K562 (cell line): ENCODE data around the gene C10orf71. TPM values are rescaled to one million over a fixed set of nuclear protein-coding genes. Genes with fewer than 3 reads are reported as not detected.

ENCODE experiments used
- ATAC-seq: fragments of 200-7000 bp; cut with Tn5 transposase; 3 replicates; pipeline ENCODE4 v1.9.1; 2020; ENCODE audit warnings: moderate library complexity
- BruUV-seq: library from RNA; stranded (reverse); fragments of 400-500 nt; replicated peaks from 2 replicates; lab custom pipeline; 2021; lab: Mats Ljungman, UMichigan
- CTCF ChIA-PET: fragments of 300-600 bp; formaldehyde crosslinking; extraction: SDS; loops from one replicate; lab custom pipeline; 2021; ENCODE audit warnings: low intra/inter-chr PET ratio; lab: Yijun Ruan, JAX
- POLR2A ChIA-PET: fragments of 300-600, 350-650 bp; sonication (Branson Sonifier 250); formaldehyde crosslinking; extraction: SDS; loops from one replicate; lab custom pipeline; 2021; ENCODE audit warnings: antibody characterized with exemption, inconsistent platforms; lab: Yijun Ruan, JAX
- DNase-seq, 4 experiments: peaks; one replicate each; pipeline versions ENCODE4 v3.0.0 to v3.0.0-alpha.2; 2011 to 2018; ENCODE audit warnings: low spot score in 3 of 4, mixed read lengths in 3 of 4; ENCODE audit errors: extremely low read depth in 1 of 4
- FAIRE-seq: peaks from 2 replicates; lab custom pipeline; 2011; peaks lifted over from hg19 to GRCh38; lab: Jason Lieb, UNC
- H2AFZ ChIP-seq: 2 replicates; pipeline ENCODE4 v1.6.0; 2011; ENCODE audit warnings: low read depth, low read length, control low read depth, inconsistent platforms
- H3K27ac ChIP-seq: fragments of 200-600 bp; 3 replicates; pipeline ENCODE4 v1.8.0; 2011; ENCODE audit warnings: low read depth, mild to moderate bottlenecking, control low read depth, inconsistent platforms, low read length, moderate library complexity, mixed read lengths; ENCODE audit errors: extremely low read depth
- H3K27me3 ChIP-seq, 2 experiments: fragments of 300-600 bp in 1 of 2; 2 replicates in 1 of 2; 3 replicates in 1 of 2; pipeline versions ENCODE4 v1.6.0 to v1.8.0; 2011; ENCODE audit warnings: inconsistent platforms in 2 of 2, low read length in 2 of 2, mild to moderate bottlenecking in 1 of 2, mixed read lengths in 1 of 2, moderate library complexity in 1 of 2; ENCODE audit not compliant: control insufficient read depth in 2 of 2, insufficient read depth in 2 of 2
- H3K36me3 ChIP-seq: fragments of 300-600 bp; 3 replicates; pipeline ENCODE4 v1.8.0; 2011; ENCODE audit warnings: mild to moderate bottlenecking, low read length, inconsistent platforms; ENCODE audit not compliant: control insufficient read depth, insufficient read depth
- H3K4me1 ChIP-seq, 2 experiments: fragments of 200-600 bp in 1 of 2; replicated peaks in 1 of 2; 2 replicates in 1 of 2; 3 replicates in 1 of 2; pipeline versions ENCODE4 v1.5.1 to v1.8.0; 2011; ENCODE audit warnings: inconsistent platforms in 2 of 2, low read length in 2 of 2, mild to moderate bottlenecking in 1 of 2, mixed read lengths in 1 of 2, moderate library complexity in 1 of 2; ENCODE audit not compliant: control insufficient read depth in 2 of 2, insufficient read depth in 2 of 2
- H3K4me2 ChIP-seq: 2 replicates; pipeline ENCODE4 v1.6.1; 2011; ENCODE audit warnings: low read length, control low read depth, inconsistent platforms, mixed read lengths; ENCODE audit not compliant: insufficient read depth
- H3K4me3 ChIP-seq: fragments of 200-600 bp; sonication (generic), shearing (Covaris generic); 2 replicates; pipeline ENCODE4 v1.5.1; 2016; ENCODE audit warnings: control low read depth, inconsistent platforms
- H3K79me2 ChIP-seq: fragments of 200-600 bp; 3 replicates; pipeline ENCODE4 v1.8.0; 2011; ENCODE audit warnings: low read length, inconsistent platforms; ENCODE audit not compliant: control insufficient read depth, insufficient read depth
- H3K9ac ChIP-seq, 2 experiments: 2 replicates each; pipeline versions ENCODE4 v1.6.0 to v1.6.1; 2011; ENCODE audit warnings: low read depth in 2 of 2, low read length in 2 of 2, control low read depth in 1 of 2, inconsistent platforms in 1 of 2, mild to moderate bottlenecking in 1 of 2, mixed read lengths in 1 of 2; ENCODE audit not compliant: insufficient read depth in 1 of 2
- H3K9me1 ChIP-seq: one replicate; pipeline ENCODE4 v1.6.0; 2011; ENCODE audit warnings: inconsistent platforms, mild to moderate bottlenecking, low read length, moderate library complexity; ENCODE audit not compliant: control insufficient read depth, insufficient read depth
- H3K9me3 ChIP-seq: replicated peaks from 2 replicates; pipeline ENCODE4 v1.5.1; 2011; ENCODE audit warnings: low read depth, low read length, inconsistent platforms; ENCODE audit not compliant: control insufficient read depth, insufficient read depth
- H4K20me1 ChIP-seq: replicated peaks from 2 replicates; pipeline ENCODE4 v1.6.1; 2011; ENCODE audit warnings: low read length, inconsistent platforms, mixed read lengths; ENCODE audit not compliant: control insufficient read depth, insufficient read depth
- ETV5 ChIP-seq: sonication (generic); formaldehyde crosslinking; IDR thresholded peaks from 2 replicates; pipeline ENCODE4 v1.4.0; 2020; ENCODE audit warnings: low read depth, mild to moderate bottlenecking, missing genetic modification reagents
- FIP1L1 ChIP-seq: fragments of 200-400 bp; formaldehyde crosslinking; IDR thresholded peaks from 2 replicates; pipeline ENCODE4 v1.6.1; 2018; ENCODE audit warnings: mild to moderate bottlenecking, low read depth, low read length; ENCODE audit not compliant: poor library complexity, severe bottlenecking
- ILK ChIP-seq: fragments of 450-650 bp; IDR thresholded peaks from 2 replicates; pipeline ENCODE4 v1.6.1; 2016; ENCODE audit warnings: missing genetic modification characterization, low read depth, mild to moderate bottlenecking, missing compliant biosample characterization, moderate library complexity, borderline replicate concordance
- LEF1 ChIP-seq: fragments of 450-650 bp; IDR thresholded peaks from 2 replicates; pipeline ENCODE4 v1.6.1; 2016; ENCODE audit warnings: mild to moderate bottlenecking
- POLR3A ChIP-seq: IDR thresholded peaks from 2 replicates; pipeline ENCODE4 v1.6.1; 2011; ENCODE audit warnings: borderline replicate concordance, mild to moderate bottlenecking, moderate library complexity; ENCODE audit not compliant: insufficient read length, insufficient read depth; ENCODE audit errors: extremely low read depth
- SMARCA4 ChIP-seq: fragments of 450-650 bp; IDR thresholded peaks from 2 replicates; pipeline ENCODE4 v1.6.1; 2016
- SREBF1 ChIP-seq: fragments of 150-350 bp; IDR thresholded peaks from 2 replicates; pipeline ENCODE4 v1.6.1; 2014; ENCODE audit warnings: antibody characterized with exemption, low read depth, low read length, borderline replicate concordance
- ZFP1 ChIP-seq: fragments of 450-650 bp; formaldehyde crosslinking; IDR thresholded peaks from 2 replicates; pipeline ENCODE4 v1.4.0; 2020; ENCODE audit warnings: mild to moderate bottlenecking, mixed read lengths
- ZNF408 ChIP-seq: fragments of 250-450 bp; sonication (Bioruptor Pico); IDR thresholded peaks from 2 replicates; pipeline ENCODE4 v1.4.0; 2020; ENCODE audit warnings: low read depth, mild to moderate bottlenecking, moderate library complexity
- WGBS: fragments of 100-300 bp; shearing (Covaris generic); methylation state at CpG from one replicate; pipeline ENCODE4 v1.1.6; 2016; ENCODE audit warnings: low coverage, mixed read lengths; ENCODE audit not compliant: insufficient coverage; ENCODE audit errors: missing lambda C conversion rate; 5-methylcytosine and 5-hydroxymethylcytosine counted together
- in situ Hi-C: fragments of 300-500 bp; cut with MboI; formaldehyde crosslinking; loops from 4 replicates; pipeline ENCODE4 v1.15.0; 2018; ENCODE audit warnings: inconsistent platforms, mixed read lengths
- intact Hi-C: fragments of 100-400 bp; cut with micrococcal nuclease; formaldehyde crosslinking; loops from 2 replicates; pipeline ENCODE4 v1.14.2; 2022
- polyA plus RNA-seq, 8 experiments: library from polyadenylated mRNA; depleted of rRNA in 4 of 8; stranded (reverse) in 5 of 8; unstranded in 3 of 8; fragments of >200 nt; fragmentation: Nextera tagmentation in 2 of 8; fragmentation: Illumina TruSeq in 1 of 8; extraction: Ambion mirVana in 2 of 8; extraction: Trizol in 1 of 8; gene quantifications; 2 replicates each; pipeline versions ENCODE4 v1.2.1 to v1.2.3, GENCODE V29; 2011 to 2014; ENCODE audit warnings: inconsistent platforms in 1 of 8, missing spikeins in 1 of 8
- total RNA-seq, 7 experiments: library from RNA; depleted of rRNA in 6 of 7; stranded (reverse); fragments of >200 nt in 6 of 7; fragmentation: Illumina TruSeq in 2 of 7; extraction: Trizol in 2 of 7; gene quantifications; 2 replicates each; pipeline versions ENCODE4 v1.2.1 to v1.2.3, GENCODE V29; 2011 to 2021; ENCODE audit warnings: low replicate concordance in 1 of 7
- TF ChIP-seq, protein P1 (sequence below), 2 experiments: fragments of 450-650 bp; IDR thresholded peaks; 2 replicates each; pipeline ENCODE4 v1.6.1; 2018; ENCODE audit warnings: mild to moderate bottlenecking in 2 of 2, low read depth in 1 of 2; ENCODE audit not compliant: partially characterized antibody in 2 of 2
- TF ChIP-seq, protein P2 (sequence below), 2 experiments: fragments of 250-450 bp in 1 of 2; fragments of 450-650 bp in 1 of 2; sonication (Bioruptor Pico) in 1 of 2; IDR thresholded peaks; 2 replicates each; pipeline versions ENCODE4 v1.6.1 to v1.8.0; 2016 to 2021; ENCODE audit warnings: mild to moderate bottlenecking in 2 of 2, moderate library complexity in 2 of 2, missing compliant biosample characterization in 1 of 2, missing genetic modification characterization in 1 of 2
- TF ChIP-seq, protein P3 (sequence below): fragments of 250-450 bp; sonication (Bioruptor Pico); IDR thresholded peaks from 2 replicates; pipeline ENCODE4 v1.8.0; 2021; ENCODE audit warnings: mild to moderate bottlenecking, moderate library complexity
- TF ChIP-seq, protein P4 (sequence below): sonication (generic); formaldehyde crosslinking; IDR thresholded peaks from 2 replicates; pipeline ENCODE4 v1.8.0; 2022; ENCODE audit warnings: missing genetic modification reagents, mild to moderate bottlenecking, borderline replicate concordance

The C10orf71 gene
- total and polyA plus RNA-seq, 9 of the 15 experiments (the other 6 are each of a cell fraction or from before 2014, with no cell fraction given), result 0.06 to 4.5 (median 1.3) TPM

DNA sequence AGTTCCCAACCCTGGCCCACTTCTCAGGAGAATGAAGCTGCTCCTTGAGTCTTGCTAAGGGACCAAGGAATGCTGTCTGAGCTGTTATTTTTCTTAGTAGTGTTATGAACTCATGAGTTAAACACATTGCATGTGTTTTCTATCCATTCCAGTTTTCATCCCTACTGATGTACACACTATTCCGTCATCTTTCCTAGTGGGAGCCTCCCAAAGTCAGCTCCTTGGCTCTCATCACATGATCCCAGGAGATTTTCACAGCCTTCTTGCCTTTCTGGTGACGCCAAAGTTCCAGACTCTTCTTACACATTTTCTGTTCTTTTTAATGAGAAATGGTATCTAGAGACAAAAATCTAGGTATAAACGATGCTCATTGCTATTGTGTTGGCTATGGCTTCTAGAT lies 8.4 kb upstream of the C10orf71 start:
- H2AFZ ChIP-seq, result no peak overlapping the region
- no peak overlapping the region for H3K9ac ChIP-seq
- H3K4me2 ChIP-seq, result no peak overlapping the region
- DNase-seq (no peak), ATAC-seq (no peak), FAIRE-seq (no peak)
- no peaks in the 10 kb centered on the region for H3K36me3 ChIP-seq
- no peak overlapping the region for H3K4me3 ChIP-seq
- no peaks in the 10 kb centered on the region for H3K27me3 ChIP-seq
- ChIA-PET CTCF (no interaction called here), POLR2A (interaction anchor here (0.9 to 1.8 kb wide), 4 partner anchors 9 to 16 kb away, joined by 3 to 8 read pairs (median 6); no protein-coding TSS in a partner anchor)
- H3K9me3 ChIP-seq, result no peaks in the 10 kb centered on the region
- 48% methylated on average over 3 of the region's 3 CpGs for WGBS
- no peaks in the 10 kb centered on the region for H3K9me1 ChIP-seq
- no peaks in the 10 kb centered on the region for H3K79me2 ChIP-seq
- BruUV-seq, result no TSS peak
- intact Hi-C loops, result no loop called here
- no peaks in the 10 kb centered on the region for H4K20me1 ChIP-seq
- H3K27ac ChIP-seq, result no peak overlapping the region
- H3K4me1 ChIP-seq, result no peaks in the 10 kb centered on the region; a peak in 1 of 5 replicates
- in situ Hi-C loops, result no loop called here
- TF ChIP-seq, protein P1, sequence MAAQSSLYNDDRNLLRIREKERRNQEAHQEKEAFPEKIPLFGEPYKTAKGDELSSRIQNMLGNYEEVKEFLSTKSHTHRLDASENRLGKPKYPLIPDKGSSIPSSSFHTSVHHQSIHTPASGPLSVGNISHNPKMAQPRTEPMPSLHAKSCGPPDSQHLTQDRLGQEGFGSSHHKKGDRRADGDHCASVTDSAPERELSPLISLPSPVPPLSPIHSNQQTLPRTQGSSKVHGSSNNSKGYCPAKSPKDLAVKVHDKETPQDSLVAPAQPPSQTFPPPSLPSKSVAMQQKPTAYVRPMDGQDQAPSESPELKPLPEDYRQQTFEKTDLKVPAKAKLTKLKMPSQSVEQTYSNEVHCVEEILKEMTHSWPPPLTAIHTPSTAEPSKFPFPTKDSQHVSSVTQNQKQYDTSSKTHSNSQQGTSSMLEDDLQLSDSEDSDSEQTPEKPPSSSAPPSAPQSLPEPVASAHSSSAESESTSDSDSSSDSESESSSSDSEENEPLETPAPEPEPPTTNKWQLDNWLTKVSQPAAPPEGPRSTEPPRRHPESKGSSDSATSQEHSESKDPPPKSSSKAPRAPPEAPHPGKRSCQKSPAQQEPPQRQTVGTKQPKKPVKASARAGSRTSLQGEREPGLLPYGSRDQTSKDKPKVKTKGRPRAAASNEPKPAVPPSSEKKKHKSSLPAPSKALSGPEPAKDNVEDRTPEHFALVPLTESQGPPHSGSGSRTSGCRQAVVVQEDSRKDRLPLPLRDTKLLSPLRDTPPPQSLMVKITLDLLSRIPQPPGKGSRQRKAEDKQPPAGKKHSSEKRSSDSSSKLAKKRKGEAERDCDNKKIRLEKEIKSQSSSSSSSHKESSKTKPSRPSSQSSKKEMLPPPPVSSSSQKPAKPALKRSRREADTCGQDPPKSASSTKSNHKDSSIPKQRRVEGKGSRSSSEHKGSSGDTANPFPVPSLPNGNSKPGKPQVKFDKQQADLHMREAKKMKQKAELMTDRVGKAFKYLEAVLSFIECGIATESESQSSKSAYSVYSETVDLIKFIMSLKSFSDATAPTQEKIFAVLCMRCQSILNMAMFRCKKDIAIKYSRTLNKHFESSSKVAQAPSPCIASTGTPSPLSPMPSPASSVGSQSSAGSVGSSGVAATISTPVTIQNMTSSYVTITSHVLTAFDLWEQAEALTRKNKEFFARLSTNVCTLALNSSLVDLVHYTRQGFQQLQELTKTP (IDR thresholded peaks at IDR 0.05; ENCODE audit: low read depth in 1 of 2, partially characterized antibody in 2 of 2), result no peak
- TF ChIP-seq LEF1, result no peak
- no peak for TF ChIP-seq ILK (tag)
- no peak for TF ChIP-seq SMARCA4
- TF ChIP-seq, protein P2, sequence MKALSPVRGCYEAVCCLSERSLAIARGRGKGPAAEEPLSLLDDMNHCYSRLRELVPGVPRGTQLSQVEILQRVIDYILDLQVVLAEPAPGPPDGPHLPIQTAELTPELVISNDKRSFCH (CRISPR knock-in tag; IDR thresholded peaks at IDR 0.05), result no peak
- TF ChIP-seq, protein P2 (tag; IDR thresholded peaks at IDR 0.05), result no peak
- no peak for TF ChIP-seq FIP1L1
- TF ChIP-seq, protein P3, sequence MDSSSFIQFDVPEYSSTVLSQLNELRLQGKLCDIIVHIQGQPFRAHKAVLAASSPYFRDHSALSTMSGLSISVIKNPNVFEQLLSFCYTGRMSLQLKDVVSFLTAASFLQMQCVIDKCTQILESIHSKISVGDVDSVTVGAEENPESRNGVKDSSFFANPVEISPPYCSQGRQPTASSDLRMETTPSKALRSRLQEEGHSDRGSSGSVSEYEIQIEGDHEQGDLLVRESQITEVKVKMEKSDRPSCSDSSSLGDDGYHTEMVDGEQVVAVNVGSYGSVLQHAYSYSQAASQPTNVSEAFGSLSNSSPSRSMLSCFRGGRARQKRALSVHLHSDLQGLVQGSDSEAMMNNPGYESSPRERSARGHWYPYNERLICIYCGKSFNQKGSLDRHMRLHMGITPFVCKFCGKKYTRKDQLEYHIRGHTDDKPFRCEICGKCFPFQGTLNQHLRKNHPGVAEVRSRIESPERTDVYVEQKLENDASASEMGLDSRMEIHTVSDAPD (CRISPR knock-in tag), result no peak
- TF ChIP-seq POLR3A, result no peak
- TF ChIP-seq, protein P4, sequence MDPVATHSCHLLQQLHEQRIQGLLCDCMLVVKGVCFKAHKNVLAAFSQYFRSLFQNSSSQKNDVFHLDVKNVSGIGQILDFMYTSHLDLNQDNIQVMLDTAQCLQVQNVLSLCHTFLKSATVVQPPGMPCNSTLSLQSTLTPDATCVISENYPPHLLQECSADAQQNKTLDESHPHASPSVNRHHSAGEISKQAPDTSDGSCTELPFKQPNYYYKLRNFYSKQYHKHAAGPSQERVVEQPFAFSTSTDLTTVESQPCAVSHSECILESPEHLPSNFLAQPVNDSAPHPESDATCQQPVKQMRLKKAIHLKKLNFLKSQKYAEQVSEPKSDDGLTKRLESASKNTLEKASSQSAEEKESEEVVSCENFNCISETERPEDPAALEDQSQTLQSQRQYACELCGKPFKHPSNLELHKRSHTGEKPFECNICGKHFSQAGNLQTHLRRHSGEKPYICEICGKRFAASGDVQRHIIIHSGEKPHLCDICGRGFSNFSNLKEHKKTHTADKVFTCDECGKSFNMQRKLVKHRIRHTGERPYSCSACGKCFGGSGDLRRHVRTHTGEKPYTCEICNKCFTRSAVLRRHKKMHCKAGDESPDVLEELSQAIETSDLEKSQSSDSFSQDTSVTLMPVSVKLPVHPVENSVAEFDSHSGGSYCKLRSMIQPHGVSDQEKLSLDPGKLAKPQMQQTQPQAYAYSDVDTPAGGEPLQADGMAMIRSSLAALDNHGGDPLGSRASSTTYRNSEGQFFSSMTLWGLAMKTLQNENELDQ (CRISPR knock-in tag), result no peak
- no peak for TF ChIP-seq ETV5
- no peak for TF ChIP-seq ZFP1 (CRISPR knock-in tag)
- no peak for TF ChIP-seq SREBF1
- TF ChIP-seq ZNF408 (CRISPR knock-in tag), result no peak
